NCI-H526 treated with DMSO at 0.1 percent for 48 hours (cell line): ENCODE data around the gene NUP155.
"Not testable (repeated sequence)": the region's sequence is repeated elsewhere in the genome, so short reads cannot be mapped to it uniquely, and the experiment has no call there.

ENCODE experiments used
- DNase-seq: peaks from one replicate; lab custom pipeline; 2025; lab: John Stamatoyannopoulos, UW

NUP155 gene

DNA sequence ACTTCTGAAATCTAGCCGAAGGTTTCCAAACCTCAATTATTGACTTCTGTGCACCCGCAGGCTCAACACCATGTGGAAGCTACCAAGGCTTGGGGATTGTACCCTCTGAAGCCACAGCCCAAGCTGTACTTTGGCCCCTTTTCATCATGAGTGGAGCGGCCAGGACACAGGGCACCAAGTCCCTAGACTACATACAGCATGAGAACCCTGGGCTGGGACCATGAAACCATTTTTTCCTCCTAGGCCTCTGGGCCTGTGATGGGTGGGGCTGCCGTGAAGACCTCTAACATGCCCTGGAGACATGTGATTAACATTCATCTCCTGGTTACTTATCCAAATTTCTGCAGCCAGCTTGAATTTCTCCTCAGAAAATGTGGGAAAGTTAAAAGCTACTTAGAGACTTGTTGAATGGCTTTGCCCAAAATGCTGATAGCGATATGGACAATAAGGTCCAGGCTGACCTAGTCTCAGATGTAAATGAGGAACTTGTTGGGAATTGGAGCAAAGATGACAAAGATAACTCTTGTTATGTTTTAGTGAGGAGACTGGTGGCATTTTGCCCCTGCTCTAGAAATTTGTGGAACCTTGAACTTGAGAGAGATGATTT, 87.6 kb downstream of the NUP155 start:
- DNase-seq: no peak

DNA sequence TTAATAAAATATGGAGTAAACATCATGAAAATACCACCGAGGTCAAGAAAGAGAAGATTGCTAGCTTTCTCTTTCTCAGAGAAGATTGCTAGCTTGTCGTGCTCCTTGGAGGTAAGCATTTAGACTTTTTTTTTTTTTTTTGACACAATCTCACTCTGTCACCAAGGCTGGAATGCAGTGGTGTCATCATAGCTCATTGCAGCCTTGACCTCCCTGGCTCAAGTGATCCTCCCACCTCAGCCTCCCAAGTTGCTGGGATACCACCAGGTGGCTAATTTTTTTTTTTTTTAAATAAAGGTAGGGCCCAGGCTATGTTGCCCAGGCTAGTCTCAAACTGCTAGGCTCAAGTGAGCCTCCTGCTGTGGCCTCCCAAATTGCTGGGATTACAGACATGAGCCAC, 95.4 kb downstream of the NUP155 start:
- no peak for DNase-seq

DNA sequence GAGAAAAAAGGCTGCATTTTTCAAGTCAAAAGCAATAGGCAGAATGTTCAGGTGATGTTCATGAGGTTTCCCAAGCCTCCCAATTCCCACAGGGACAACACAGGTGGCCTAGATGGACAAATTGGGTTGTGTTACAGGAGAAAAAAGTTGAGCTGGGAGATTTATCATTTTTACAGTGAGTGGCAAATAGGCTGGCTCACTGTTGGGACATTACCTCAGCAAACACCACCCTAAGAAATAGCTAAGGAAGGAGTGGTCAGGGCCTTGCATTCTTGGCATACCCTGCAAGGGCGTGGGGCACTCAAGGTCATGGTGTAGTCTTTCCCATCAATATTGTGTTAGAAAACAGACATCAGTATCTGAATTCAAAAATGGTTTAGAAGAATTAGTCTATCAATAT, 98.4 kb downstream of the NUP155 start:
- no peak for DNase-seq

DNA sequence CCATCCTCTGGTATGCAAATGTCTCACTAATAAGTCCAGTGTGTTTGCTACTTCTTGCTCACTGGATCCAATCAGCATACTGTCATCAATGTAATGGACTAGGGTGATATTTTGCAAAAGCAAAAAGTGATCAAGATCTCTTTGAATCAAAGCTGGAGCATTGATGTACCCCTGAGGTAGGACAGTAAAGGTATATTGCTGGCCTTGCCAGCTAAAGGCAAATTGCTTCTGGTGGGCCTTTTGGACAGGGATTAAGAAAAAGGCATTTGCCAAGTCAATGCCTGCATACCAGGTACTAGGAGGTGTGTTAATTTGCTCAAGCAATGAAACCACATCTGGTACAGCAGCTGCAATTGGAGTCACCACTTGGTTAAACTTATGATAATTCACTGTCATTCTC, 102.8 kb downstream of the NUP155 start:
- not testable (repeated sequence) for DNase-seq

DNA sequence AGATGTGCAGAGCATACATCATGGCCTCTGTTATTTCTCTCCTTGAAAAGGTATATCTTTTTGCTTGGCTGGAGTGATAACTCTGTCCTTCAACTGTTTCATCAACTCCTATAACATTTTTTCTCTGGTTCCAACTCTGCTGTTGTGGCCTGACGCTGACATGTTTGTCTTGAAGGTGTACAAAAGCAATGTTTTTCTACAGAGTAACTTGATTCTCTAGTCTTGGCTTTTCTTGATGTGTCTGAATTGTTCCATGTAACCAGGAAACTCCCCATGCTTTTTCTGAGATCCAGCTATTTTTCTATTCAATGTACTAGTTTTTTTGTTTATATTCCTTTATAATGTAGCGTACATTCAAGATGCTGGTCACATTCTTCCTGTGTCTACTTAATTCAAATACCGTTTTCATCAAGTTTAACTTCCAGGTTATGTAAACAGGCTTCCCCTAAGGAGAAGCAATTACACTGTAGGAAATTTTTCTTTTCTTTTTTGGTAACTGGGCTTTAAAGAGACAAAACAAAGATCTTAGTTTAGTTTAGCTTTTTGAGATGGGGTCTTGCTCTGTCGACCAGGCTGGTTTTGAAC, 115.0 kb downstream of the NUP155 start:
- DNase-seq: no peak

DNA sequence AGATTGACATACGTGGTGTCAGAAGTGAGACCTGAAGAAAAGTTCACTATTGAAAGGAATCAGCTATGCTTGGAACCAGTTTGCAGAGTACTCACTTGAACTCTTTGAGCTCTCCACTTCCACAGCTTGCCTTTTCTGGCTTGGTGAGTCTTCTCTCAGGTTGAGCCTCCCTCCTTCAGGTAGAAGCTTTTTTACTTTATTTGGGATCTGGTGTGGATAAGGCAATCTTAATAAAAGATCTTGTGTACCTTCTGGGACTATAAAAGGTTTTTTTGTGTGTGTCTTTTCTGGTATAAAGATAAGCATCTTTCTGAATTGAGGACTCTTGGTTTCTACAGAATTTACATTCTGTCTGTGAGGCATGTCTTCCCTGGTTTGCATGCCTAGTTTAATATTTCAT, 116.3 kb downstream of the NUP155 start:
- no peak for DNase-seq

DNA sequence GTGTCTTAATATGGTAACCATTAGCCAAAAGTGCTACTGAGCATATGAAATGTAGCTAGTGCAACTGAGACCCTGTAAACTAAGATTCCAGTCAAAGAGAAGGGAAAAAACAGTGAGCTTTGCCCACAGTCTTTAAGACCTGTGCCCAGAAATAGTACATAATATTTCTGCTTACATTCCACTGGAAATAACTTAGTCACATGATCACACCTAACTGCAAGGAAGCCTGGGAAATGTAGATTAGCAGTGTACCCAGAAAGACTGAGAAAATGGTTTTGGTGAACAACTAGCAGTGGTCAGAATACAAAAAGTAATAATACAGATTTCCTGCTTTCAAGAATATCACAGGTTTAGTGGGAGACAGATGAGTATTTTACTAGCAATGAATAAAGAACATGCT, 119.2 kb downstream of the NUP155 start:
- no peak for DNase-seq

DNA sequence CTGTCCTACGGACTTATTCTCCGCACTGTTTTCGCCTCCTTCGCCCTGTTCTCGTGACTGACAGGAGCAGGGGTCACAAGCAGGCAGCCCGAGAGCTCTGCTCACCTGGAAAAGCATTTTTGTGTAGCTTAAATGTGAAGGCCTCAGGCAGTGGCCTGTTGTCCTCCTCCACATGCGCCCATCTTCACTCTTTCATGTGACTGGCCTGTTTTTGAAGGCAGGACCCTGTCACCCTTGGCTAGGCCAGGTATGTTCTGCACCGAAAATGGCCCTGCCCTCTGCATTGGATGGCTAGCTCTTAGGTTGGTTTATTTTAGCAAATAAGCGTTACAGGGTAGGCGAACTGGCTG, 121.1 kb downstream of the NUP155 start:
- no peak for DNase-seq

DNA sequence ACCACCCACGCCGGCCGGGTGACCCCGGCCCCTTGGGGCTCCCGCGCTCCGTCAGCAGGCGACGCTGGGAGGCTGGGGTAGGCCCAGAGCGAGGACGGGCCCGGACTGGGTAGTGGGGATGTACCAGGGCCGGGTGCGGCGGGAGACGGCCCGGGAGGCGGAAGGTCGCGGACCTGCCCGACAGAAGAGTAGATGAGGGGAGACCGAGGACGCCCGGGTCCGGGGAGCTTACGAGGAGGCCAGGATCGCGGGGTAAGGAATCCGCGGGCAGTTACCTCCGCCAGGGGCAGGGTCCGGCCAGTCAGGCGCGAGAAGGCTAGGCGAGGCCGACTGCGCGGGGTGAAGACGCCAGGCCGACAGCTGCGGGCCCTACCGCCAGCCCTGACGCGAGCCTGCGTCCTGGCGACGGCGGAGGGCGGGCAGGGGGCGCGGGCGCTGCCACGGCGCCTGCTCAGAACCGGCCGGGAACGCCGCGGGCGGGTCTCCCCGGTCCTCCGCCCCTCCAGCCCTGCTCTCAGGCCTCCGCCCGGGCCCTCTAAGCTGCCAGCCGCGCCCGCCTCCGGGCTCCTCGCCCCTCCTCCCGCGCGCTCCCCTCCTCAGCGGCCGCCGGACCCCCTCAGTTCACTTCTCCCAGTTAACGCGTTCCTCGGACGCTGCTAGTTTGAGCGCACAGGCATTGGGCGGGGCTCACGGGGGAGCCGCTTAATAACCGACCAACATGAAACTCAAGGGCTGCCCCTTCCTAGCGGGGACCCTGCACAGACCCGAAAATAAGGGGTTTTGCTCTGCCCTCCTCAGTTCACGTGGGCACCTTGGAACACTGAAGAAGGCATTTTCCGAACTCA, 121.7 kb downstream of the NUP155 start, which contains the start of gene CPLANE1:
Gene CPLANE1 (minus strand): TSS at position 407 of the 845 bp plus-strand sequence. CDS start 1,678 bp downstream, outside the sequence.
- DNase-seq: peak; percentile 88

DNA sequence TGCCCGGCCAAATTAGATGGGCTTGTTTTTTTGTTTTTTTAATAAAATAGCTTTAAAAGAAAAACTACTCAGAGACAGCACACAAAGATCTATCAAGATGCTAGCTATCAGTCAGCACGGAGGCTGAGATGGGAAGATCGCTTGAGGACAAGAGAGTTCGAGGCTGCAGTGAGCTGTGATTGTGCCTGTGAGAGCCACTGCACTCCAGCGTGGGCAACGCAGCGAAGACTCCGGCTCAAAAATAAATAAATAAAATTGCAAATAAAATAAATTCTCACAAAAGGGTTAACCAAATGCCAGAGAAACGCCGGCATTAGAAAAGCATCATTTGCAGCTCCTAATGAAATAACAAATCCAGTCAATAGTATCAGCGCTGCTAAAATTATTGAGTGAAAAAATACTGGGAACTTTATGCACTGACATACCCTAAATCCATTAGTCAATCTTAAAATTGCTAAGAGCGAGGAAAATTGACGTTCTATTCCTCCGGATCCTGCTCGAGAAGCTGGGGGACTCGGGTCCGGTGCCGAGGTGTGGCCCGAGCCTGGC, 122.4 kb downstream of the NUP155 start:
- DNase-seq: peak; percentile 81

DNA sequence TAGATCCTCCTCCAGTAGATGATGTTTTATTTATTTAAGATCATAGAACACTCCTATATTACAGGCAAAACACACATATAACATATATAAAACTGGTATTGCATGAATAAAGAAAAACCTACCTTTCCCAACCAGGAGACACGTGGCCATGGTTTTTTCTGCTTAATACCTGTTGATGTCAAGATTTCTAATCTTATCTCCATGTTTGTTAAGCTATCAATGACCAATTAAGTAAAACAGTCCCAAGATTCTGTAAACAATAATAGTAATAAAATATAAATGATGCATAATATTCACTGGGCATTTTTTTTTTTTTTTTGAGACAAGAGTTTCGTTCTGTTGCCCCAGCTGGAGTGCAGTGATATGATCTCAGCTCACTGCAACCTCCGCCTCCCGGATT, 123.4 kb downstream of the NUP155 start:
- no peak for DNase-seq

DNA sequence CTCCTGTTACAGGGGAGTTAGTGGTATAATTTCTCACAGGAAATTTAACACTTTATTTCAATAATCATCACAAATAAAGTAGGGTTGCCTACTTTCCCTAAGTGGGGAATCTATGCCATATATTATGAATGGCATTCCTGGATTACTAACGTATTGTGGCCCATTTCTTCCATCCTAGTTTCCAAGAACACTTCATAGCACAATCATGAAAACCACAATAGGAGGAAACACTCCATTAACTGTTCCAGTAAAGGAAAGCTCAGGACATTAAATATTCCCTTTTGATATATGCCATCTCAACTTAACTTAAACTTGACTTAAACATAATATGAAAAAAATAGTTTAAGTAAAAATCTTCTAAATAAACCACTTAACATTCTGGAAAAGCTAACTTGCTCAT, 123.9 kb downstream of the NUP155 start:
- DNase-seq: no peak
